GM21786 (cell line): Measurements from ENCODE around the gene GPR55.
"Not testable (repeated sequence)": the region's sequence is repeated elsewhere in the genome, so short reads cannot be mapped to it uniquely, and the experiment has no call there.

ENCODE experiments used
- ATAC-seq: cut with Tn5 transposase; IDR thresholded peaks from one replicate; pipeline ENCODE4 v1.9.1; 2021; ENCODE audit not compliant: unreplicated experiment

Gene GPR55

GRCh38 chr2:230951396-230951795, 26.4 kb upstream of the GPR55 start:
- no peak for ATAC-seq

GRCh38 chr2:230950874-230951339, 25.9 kb upstream of the GPR55 start:
- no peak for ATAC-seq

GRCh38 chr2:230949966-230950873, 25.2 kb upstream of the GPR55 start:
- peak; percentile 57 for ATAC-seq

- peak; percentile 31 for ATAC-seq
These were observed 22.9 kb upstream of the GPR55 start for GRCh38 chr2:230947908-230948365.

GRCh38 chr2:230947235-230947576, 22.2 kb upstream of the GPR55 start:
- no peak for ATAC-seq

- no peak for ATAC-seq
These were observed 21.6 kb upstream of the GPR55 start for GRCh38 chr2:230946429-230947234.

- no peak for ATAC-seq
These were observed 19.8 kb upstream of the GPR55 start for GRCh38 chr2:230944757-230945372.

GRCh38 chr2:230944123-230944653, 19.1 kb upstream of the GPR55 start:
- ATAC-seq, result peak; percentile 40

GRCh38 chr2:230942920-230943896, 18.2 kb upstream of the GPR55 start:
- ATAC-seq, result peak; percentile 55

- no peak for ATAC-seq
These were observed 17.3 kb upstream of the GPR55 start for GRCh38 chr2:230942371-230942770.

- ATAC-seq, result no peak
These were observed 16.4 kb upstream of the GPR55 start for GRCh38 chr2:230941202-230942180.

- ATAC-seq, result no peak
These were observed 15.4 kb upstream of the GPR55 start for GRCh38 chr2:230940471-230940815.

- ATAC-seq, result no peak
These were observed 14.8 kb upstream of the GPR55 start for GRCh38 chr2:230939691-230940470.

GRCh38 chr2:230939066-230939591, 14.1 kb upstream of the GPR55 start:
- ATAC-seq, result no peak

- ATAC-seq, result no peak
These were observed 13.5 kb upstream of the GPR55 start for GRCh38 chr2:230938516-230939065.

- no peak for ATAC-seq
These were observed 13.1 kb upstream of the GPR55 start for GRCh38 chr2:230938098-230938497.

GRCh38 chr2:230937362-230937761, 12.3 kb upstream of the GPR55 start:
- ATAC-seq, result no peak

GRCh38 chr2:230936243-230936642, 11.2 kb upstream of the GPR55 start:
- ATAC-seq, result not testable (repeated sequence)
